ENCODE measurements around the gene ASAH2.

ASAH2 gene

DNA sequence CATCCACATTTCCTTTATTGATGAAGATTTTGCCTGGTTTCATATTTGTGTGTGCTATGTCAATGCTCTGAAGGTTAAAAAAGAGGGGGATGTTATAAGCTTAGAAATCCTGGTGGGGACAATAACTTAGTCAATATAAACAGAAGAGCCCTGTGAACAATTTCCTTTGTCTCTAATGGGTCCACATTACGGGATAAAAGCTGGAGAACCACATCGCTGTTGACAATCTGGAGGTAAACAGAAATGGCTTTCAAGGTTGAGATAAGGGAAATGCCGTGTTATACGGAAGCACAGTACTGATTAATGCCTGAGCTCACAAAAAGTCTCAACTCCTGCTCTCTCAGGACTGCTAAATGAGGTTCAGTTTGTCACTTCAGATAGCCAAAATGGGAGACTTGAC lies 16.8 kb downstream of the ASAH2 start:
- TF ChIP-seq, protein P1, sequence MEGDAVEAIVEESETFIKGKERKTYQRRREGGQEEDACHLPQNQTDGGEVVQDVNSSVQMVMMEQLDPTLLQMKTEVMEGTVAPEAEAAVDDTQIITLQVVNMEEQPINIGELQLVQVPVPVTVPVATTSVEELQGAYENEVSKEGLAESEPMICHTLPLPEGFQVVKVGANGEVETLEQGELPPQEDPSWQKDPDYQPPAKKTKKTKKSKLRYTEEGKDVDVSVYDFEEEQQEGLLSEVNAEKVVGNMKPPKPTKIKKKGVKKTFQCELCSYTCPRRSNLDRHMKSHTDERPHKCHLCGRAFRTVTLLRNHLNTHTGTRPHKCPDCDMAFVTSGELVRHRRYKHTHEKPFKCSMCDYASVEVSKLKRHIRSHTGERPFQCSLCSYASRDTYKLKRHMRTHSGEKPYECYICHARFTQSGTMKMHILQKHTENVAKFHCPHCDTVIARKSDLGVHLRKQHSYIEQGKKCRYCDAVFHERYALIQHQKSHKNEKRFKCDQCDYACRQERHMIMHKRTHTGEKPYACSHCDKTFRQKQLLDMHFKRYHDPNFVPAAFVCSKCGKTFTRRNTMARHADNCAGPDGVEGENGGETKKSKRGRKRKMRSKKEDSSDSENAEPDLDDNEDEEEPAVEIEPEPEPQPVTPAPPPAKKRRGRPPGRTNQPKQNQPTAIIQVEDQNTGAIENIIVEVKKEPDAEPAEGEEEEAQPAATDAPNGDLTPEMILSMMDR (IDR thresholded peaks at IDR 0.05; ENCODE audit: low read depth, low read length), result no peak
- in situ Hi-C loops (cut with HindIII; ENCODE audit: low sequenced_read_pairs), result no loop called here
- DNase-seq (ENCODE audit: low read depth, low spot score), result no peak
- no peak overlapping the region for H3K4me3 ChIP-seq (ENCODE audit: low read depth, low read length)

DNA sequence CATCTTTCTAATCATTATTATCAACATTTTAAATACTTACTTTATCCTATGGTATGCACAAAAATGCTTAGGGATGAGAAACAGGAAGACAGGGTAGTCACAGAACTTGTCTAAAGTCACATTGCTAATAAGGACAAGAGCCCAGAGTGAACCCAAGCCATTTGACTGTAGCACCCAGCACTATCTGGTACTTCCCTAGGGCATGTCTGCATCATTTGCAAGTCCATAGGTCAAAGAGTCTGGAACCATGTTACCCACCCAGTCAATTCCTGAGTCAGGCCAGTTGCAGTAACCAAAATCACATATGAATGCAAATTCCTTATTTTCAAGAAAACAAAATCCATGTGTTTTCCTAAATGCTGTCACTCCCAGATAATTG lies 19.1 kb downstream of the ASAH2 start:
- TF ChIP-seq, protein P1 (IDR thresholded peaks at IDR 0.05; ENCODE audit: low read depth, low read length), result no peak
- no peak for DNase-seq (ENCODE audit: low read depth, low spot score)
- no peak overlapping the region for H3K4me3 ChIP-seq (ENCODE audit: low read depth, low read length)
- in situ Hi-C loops (cut with HindIII; ENCODE audit: low sequenced_read_pairs), result no loop called here

DNA sequence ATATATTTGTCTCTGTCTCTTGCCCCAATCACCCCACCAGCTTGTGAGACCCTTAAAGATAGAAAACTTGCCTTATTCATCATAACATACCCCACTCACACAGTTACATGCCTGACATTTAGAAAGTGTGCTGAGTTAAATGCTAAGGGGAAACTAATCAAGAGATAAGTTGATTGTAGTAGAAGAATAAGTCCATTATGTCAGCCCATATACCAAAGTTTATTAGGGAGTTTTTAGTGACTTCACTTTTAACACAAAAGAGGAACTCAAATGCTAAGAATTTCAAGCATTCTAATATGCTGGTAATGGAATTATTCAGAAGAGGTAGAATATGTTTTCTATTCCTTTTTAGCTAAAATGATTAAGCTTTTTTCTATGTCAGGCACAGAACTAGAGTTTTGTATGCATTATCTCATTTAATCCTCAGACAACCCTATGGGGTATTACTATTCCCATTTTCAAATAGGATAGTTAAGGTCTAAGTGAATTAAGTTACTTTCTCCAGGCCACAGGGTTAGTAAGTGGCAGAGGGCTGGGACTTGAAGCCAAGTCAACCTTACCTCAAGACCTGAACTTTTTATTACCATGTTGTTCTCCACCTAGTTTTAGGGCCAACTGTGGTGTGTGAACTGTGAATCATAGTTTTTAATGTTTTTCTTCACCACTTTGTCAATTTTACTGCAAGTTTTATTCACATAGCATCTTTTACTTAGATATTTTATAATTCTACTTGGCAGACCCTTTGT lies 19.6 kb downstream of the ASAH2 start:
- in situ Hi-C loops (cut with HindIII; ENCODE audit: low sequenced_read_pairs), result no loop called here
- H3K4me3 ChIP-seq (ENCODE audit: low read depth, low read length), result no peak overlapping the region
- TF ChIP-seq, protein P1 (IDR thresholded peaks at IDR 0.05; ENCODE audit: low read depth, low read length), result no peak
- DNase-seq (ENCODE audit: low read depth, low spot score), result no peak

DNA sequence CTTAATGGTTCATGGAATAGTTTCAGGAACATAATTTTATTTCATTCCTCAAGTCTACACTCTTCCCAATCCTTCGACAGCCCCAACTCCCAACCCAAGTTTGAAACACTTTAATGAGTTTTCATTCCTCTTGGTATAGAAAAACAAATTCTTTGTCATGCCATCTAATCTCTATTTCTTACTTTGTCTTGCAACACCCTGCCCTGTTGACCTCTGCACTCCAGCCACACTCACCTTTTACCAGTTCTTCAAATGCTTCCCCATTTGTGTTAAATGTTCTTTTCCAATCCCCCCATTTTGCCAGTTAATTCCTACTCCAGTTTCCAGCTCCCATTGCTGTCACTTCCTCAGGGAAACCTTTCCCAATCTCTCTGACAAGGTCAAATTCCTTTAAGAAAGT lies 21.9 kb downstream of the ASAH2 start:
- H3K4me3 ChIP-seq (ENCODE audit: low read depth, low read length), result no peak overlapping the region
- DNase-seq (ENCODE audit: low read depth, low spot score), result no peak
- TF ChIP-seq, protein P1 (IDR thresholded peaks at IDR 0.05; ENCODE audit: low read depth, low read length), result no peak
- in situ Hi-C loops (cut with HindIII; ENCODE audit: low sequenced_read_pairs), result no loop called here

DNA sequence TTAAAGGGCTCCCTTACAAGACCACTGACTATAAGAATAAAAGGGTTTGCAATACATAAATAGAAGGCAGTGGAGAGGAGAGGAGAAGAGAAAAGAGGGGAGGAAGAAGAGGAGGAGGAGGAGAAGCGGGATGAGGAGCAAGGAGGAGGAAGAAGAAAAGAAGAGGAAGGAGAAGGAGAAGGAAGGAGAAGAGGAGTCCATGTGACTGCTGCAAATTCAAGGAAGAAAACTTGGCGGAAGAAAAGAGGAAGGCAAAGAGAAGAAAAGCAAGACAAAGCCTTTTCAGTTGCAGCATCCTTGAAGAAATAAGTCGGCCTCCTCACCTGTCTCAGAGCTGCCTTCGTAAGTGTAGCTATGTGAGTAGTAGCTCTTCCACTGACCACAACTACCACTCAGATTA lies 22.6 kb downstream of the ASAH2 start:
- H3K4me3 ChIP-seq (ENCODE audit: low read depth, low read length), result no peak overlapping the region
- TF ChIP-seq, protein P1 (IDR thresholded peaks at IDR 0.05; ENCODE audit: low read depth, low read length), result no peak
- in situ Hi-C loops (cut with HindIII; ENCODE audit: low sequenced_read_pairs), result no loop called here
- no peak for DNase-seq (ENCODE audit: low read depth, low spot score)

DNA sequence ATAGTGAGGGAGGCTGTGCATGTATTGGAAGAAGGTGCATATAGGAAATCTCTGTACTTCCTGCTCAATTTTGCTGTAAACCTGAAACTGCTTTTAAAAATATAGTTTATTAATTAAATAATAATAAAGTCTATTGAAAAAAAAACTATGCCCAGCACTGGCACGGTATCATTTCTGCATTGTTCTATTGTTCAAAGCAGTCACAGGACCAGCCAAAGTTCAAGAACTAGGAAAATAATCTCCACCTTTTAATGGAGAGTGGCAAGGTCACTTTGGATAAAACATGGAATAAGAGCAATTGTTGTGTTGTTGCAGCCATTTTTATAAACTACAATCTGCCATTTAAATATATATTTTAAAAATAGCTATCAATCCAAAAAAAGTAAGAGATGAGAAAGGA lies 24.7 kb downstream of the ASAH2 start:
- no peak overlapping the region for H3K4me3 ChIP-seq (ENCODE audit: low read depth, low read length)
- TF ChIP-seq, protein P1 (IDR thresholded peaks at IDR 0.05; ENCODE audit: low read depth, low read length), result no peak
- no peak for DNase-seq (ENCODE audit: low read depth, low spot score)
- in situ Hi-C loops (cut with HindIII; ENCODE audit: low sequenced_read_pairs), result no loop called here

Measured in astrocyte of the spinal cord (primary cell).